Stimulated activated CD8-positive, alpha-beta memory T cell treated with anti-CD3 and anti-CD28 coated beads, Interleukin-15, amount 100 ng/mL, for 24 hours (primary cell): ENCODE data around the gene LEAP2.

Source experiments
- DNase-seq: peaks from one replicate; pipeline ENCODE4 v3.0.0-alpha.2; 2020; ENCODE audit warnings: low read depth

LEAP2 gene

GRCh38 chr5:132877938-132878337 lies 4.5 kb downstream of the LEAP2 start:
- DNase-seq = no peak

DNA sequence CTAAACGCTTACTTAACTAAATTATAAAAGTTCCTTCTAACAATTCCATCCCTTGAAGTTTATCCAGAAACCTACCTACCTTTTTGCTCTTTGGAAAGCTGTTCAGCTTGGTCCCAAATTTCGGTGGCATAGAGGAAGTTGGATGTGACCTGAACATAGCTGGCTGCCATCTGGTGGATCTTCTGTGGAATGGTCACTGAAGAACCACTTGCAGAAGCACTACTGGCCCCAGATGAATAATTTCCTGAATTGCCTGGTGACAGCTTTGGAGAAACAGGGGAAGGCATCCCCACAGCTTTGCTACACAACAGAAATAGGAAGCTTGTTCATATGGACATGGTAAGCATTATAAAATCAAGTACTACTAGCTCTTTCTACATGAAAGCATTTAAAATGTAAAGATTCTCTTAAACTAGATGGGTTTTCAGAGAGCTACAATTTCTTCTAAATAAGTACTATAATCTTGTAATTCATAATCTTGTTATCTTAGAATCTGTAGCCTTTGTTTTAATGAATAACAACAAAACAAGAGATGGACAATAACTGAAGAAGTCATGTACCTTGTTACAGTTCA lies 9.9 kb downstream of the LEAP2 start:
- DNase-seq = no peak

DNA sequence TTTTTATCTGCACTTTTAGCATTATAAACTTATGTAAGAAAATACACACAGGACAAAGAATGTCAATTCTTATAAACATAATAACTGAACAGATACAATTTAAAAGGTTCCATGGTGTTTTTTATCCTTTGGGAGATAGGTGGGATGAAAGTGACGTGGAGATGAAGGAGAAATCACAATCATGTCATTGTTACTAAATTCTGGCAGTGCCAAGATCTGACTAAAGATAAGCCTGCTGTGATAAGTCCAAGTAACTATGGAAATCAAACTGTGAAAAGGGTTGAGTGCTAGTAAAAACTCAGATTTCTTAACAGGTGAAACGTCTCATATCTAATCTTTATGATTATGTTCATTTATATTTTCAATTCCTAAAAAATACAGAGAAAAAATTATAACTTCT lies 11.1 kb downstream of the LEAP2 start:
- DNase-seq = no peak

- no peak for DNase-seq
Measured at GRCh38 chr5:132886064-132886823, 12.8 kb downstream of the LEAP2 start.

- DNase-seq = no peak
Measured at GRCh38 chr5:132887283-132887682, 13.8 kb downstream of the LEAP2 start.

DNA sequence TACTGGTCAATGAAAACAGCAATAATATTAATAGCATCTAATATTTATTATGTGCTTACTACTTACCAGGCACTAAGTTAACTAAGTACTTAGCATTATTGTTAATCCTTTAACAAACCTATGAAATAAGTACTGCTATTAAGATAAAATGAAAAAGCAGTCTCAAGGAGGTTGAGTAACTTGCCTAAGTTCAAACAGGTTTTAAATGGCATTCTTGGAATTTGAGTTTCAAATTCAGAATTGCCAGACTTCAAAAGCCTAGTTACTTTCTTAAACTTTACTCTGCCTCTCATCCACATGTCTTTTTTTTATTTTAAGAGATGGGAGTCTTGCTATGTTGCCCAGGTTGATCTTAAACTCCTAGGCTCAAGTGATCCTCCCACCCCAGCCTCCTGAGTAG lies 16.0 kb downstream of the LEAP2 start:
- DNase-seq = no peak

DNA sequence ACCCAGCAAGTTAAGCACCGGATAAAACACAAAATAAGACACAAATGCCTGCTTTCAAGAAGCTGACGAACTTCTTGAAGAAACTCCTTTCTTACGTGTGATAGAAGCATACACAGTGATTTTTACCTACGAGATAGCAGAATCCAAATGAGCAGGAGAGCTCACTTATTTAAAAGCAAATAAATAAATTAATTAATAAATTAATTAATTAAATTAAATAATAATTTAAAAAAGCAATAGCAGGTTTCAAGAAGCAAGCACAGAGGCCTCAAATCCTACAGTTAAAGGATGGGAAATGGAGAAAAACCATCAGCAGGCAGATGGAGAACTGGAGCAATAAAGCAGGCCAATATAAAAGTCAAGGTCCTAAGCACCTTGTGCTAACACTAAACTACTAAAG lies 17.3 kb downstream of the LEAP2 start:
- DNase-seq = no peak

DNA sequence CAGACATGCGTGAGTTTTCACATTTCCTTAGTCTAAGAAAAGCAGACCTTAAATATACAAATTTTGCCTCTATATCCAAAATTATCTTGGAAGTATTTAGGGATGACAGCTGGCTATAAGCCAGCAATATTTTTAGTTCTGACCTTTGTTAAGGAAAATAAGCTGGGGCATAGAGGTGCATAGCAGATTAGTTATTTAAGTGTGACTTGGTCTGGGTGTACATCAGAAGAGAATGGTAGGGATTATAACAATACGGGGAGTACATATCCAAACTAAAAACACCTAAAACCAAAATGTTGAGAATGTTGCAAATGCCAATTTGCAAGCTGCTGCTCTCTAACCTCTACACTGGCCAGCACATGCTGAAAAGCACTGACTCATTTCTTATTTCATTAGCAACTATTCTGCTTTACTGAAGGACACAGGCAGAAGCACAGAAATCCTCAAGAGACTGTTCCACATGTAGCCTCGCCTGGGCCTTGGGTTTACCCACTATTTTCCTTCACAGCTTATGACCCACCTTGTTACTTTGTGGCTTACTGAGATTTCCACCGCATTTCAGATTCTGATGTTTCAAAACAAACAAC lies 22.3 kb downstream of the LEAP2 start:
- no peak for DNase-seq

DNA sequence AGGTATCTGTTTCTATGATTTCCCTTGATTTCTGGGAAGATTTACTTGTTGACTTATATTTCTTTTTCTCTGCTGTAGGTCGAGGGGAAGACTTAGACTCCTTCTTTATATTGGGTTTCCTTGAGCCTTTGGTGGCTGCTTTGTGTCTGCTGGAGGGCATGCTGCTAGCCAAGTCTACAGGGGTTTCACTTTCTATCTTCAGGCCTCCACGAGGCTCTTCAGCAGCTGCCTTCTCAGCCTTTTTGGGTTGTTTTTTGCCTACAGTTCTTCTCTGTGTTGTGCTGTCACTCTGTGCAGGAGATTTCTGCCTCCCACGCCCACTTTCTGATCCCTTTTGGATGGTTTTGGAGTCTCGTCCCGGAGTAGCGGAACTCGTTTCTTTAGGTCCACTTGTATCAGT lies 23.2 kb downstream of the LEAP2 start:
- no peak for DNase-seq

GRCh38 chr5:132898094-132898493 lies 24.6 kb downstream of the LEAP2 start:
- no peak for DNase-seq

DNA sequence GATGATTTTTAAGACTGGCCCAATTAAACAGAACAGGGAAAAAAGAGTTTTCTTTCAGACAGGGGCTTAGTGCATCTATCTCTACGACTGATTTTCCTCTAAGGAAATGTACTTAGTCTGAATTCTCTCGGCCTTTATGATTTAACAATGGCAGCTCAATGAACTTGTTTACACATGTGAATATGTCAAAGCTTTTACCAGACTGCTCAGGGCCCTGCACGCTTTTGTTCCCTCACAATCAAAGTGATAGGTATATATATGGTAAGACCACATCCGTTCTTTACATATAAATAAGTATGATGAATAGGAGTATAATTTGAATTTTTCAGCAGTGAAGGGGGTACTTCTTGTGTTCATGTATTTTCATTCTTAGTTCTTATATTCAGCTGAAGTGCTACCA lies 27.6 kb downstream of the LEAP2 start:
- DNase-seq = no peak

DNA sequence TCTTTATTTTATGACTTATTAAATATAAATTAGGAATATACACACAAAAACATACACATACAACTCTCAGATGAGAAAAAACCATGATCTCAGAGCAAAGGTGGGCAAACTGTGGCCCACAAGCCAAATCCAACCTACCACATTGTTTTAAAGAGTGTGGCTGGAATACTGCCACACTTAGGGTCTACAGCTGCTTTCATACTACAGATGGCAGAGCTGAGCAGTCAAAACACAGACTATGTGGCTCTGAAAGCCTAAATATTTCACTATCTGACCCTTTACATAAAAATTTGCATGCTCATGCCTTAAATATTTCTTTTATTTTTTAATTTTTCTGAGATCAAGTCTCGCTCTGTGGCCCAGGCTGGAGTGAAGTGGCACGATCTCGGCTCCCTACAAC lies 28.3 kb downstream of the LEAP2 start:
- DNase-seq = no peak

GRCh38 chr5:132905938-132906337 lies 32.5 kb downstream of the LEAP2 start:
- DNase-seq = no peak

- DNase-seq = no peak
Measured at GRCh38 chr5:132907161-132907560, 33.7 kb downstream of the LEAP2 start.

DNA sequence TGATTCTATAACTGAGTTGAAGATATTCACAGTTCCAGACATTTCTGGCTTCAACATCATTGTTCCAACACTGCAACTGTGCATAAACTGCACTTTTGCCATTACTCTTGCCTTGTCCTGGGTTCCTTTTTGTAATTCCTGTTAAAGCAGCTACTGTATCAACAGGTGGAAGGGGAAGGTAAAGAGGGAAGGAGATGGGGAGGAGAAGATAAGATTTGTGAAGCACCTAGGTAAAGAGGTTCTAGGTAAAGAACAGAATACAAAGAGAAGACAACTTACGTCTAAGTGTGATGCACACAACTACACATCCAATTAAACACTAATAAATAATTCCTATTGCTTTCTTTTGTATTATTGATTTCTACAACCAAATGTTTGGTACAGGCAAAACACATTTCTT lies 36.2 kb downstream of the LEAP2 start:
- DNase-seq = no peak

- DNase-seq = no peak
Measured at GRCh38 chr5:132915681-132916080, 42.2 kb downstream of the LEAP2 start.

GRCh38 chr5:132916086-132916485 lies 42.6 kb downstream of the LEAP2 start:
- DNase-seq = no peak
